ENCODE results near the gene DIP2A. TPM values are rescaled to one million over a fixed set of nuclear protein-coding genes. Genes with fewer than 3 reads are reported as not detected.
A peak's percentile ranks its signal among the peaks of the same experiment; 100 is the strongest.
"Not testable (repeated sequence)": the region's sequence is repeated elsewhere in the genome, so short reads cannot be mapped to it uniquely, and the experiment has no call there.

DIP2A gene
- total RNA-seq, 1 donor from 2014 or later: 25.5 TPM

- not testable (repeated sequence) for ATAC-seq
Measured at GRCh38 chr21:46448855-46449254, 9.8 kb upstream of the DIP2A start.

- no peak for ATAC-seq
Measured at GRCh38 chr21:46452710-46453109, 6.0 kb upstream of the DIP2A start.

- no peak for ATAC-seq
Measured at GRCh38 chr21:46454142-46454541, 4.5 kb upstream of the DIP2A start.

GRCh38 chr21:46454634-46455390 lies 3.9 kb upstream of the DIP2A start:
- no peak for ATAC-seq

- no peak for ATAC-seq
Measured at GRCh38 chr21:46455575-46456385, 2.9 kb upstream of the DIP2A start.

- ATAC-seq: peak; percentile 9
Measured at GRCh38 chr21:46456750-46457149, 1.9 kb upstream of the DIP2A start.

- peak; percentile 8 for ATAC-seq
Measured at GRCh38 chr21:46457801-46458314, 833 bp upstream of the DIP2A start.

- ATAC-seq: no peak
Measured at GRCh38 chr21:46459024-46459355, 299 bp downstream of the DIP2A start.

GRCh38 chr21:46459356-46460112 lies 843 bp downstream of the DIP2A start:
- ATAC-seq: peak; percentile 0

GRCh38 chr21:46461909-46462308 lies 3.2 kb downstream of the DIP2A start:
- ATAC-seq: no peak

- not testable (repeated sequence) for ATAC-seq
Measured at GRCh38 chr21:46465153-46465552, 6.5 kb downstream of the DIP2A start.

- no peak for ATAC-seq
Measured at GRCh38 chr21:46465651-46466050, 7.0 kb downstream of the DIP2A start.

GRCh38 chr21:46468108-46468774 lies 9.6 kb downstream of the DIP2A start:
- ATAC-seq: no peak

GRCh38 chr21:46469275-46469674 lies 10.6 kb downstream of the DIP2A start:
- ATAC-seq: no peak

- no peak for ATAC-seq
Measured at GRCh38 chr21:46471514-46471913, 12.8 kb downstream of the DIP2A start.

GRCh38 chr21:46472246-46472645 lies 13.6 kb downstream of the DIP2A start:
- peak; percentile 13 for ATAC-seq

GRCh38 chr21:46474382-46474781 lies 15.7 kb downstream of the DIP2A start:
- ATAC-seq: no peak

- ATAC-seq: no peak
Measured at GRCh38 chr21:46475296-46475695, 16.6 kb downstream of the DIP2A start.

- peak; percentile 75 for ATAC-seq
Measured at GRCh38 chr21:46477765-46478164, 19.1 kb downstream of the DIP2A start.

GRCh38 chr21:46478910-46479309 lies 20.2 kb downstream of the DIP2A start:
- no peak for ATAC-seq

GRCh38 chr21:46480466-46480865 lies 21.8 kb downstream of the DIP2A start:
- no peak for ATAC-seq

GRCh38 chr21:46482225-46482845 lies 23.6 kb downstream of the DIP2A start:
- no peak for ATAC-seq

Measured in esophagus mucosa (tissue), 1 donor.